Esophagus squamous epithelium (tissue), 5 donors: ENCODE data around the gene GXYLT2. TPM values are rescaled to one million over a fixed set of nuclear protein-coding genes. Genes with fewer than 3 reads are reported as not detected.
A peak's percentile ranks its signal among the peaks of the same experiment; 100 is the strongest.

Source experiments
- DNase-seq: peaks from one replicate; lab custom pipeline; 2025; lab: John Stamatoyannopoulos, UW
- H3K27ac ChIP-seq, 4 donors: fragments of 200-600 bp; sonication (generic); one replicate each; pipeline ENCODE4 v1.5.1; 2016 to 2019; ENCODE audit warnings: mild to moderate bottlenecking in 1 of 4
- H3K27me3 ChIP-seq, 4 donors: fragments of 200-600 bp; sonication (generic); 1 replicate in 3 of 4; 2 replicates in 1 of 4; pipeline versions ENCODE4 v1.5.1 to v1.6.0; 2017 to 2021; ENCODE audit warnings: antibody characterized with exemption in 1 of 4
- H3K36me3 ChIP-seq, 3 donors: fragments of 200-600 bp; sonication (generic); one replicate each; pipeline ENCODE4 v1.5.1; 2016 to 2019
- H3K4me1 ChIP-seq, 3 donors: fragments of 200-600 bp; sonication (generic); one replicate each; pipeline ENCODE4 v1.5.1; 2017 to 2019
- H3K4me3 ChIP-seq, 4 donors: fragments of 200-600 bp; sonication (generic); 1 replicate in 3 of 4; 2 replicates in 1 of 4; pipeline ENCODE4 v1.5.1; 2016 to 2019; ENCODE audit warnings: mild to moderate bottlenecking in 2 of 4, moderate library complexity in 1 of 4
- H3K9me3 ChIP-seq, 3 donors: fragments of 200-600 bp; sonication (generic); one replicate each; pipeline ENCODE4 v1.5.1; 2016 to 2019
- POLR2A ChIP-seq, 4 donors: fragments of 450-650 bp; IDR thresholded peaks; one replicate each; pipeline ENCODE4 v1.6.1; 2017; ENCODE audit warnings: antibody characterized with exemption in 4 of 4, mild to moderate bottlenecking in 4 of 4, moderate library complexity in 3 of 4
- WGBS, 2 donors: methylation state at CpG; one replicate each; pipeline ENCODE4 v1.1.5; 2018; 5-methylcytosine and 5-hydroxymethylcytosine counted together
- intact Hi-C: fragments of 100-400 bp; cut with DNase I; formaldehyde crosslinking; loops from one replicate; pipeline ENCODE4 v1.15.0; 2022
- total RNA-seq, 4 donors: library from RNA; depleted of rRNA; stranded (reverse); fragments of >200 nt; gene quantifications; one replicate each; pipeline ENCODE4 v1.1.0, GENCODE V29; 2016
- TF ChIP-seq, protein P1 (sequence below), 6 experiments: fragments of 450-650 bp in 4 of 6; fragments of 200-600 bp in 2 of 6; sonication (generic) in 2 of 6; IDR thresholded peaks; one replicate each; pipeline ENCODE4 v1.5.1; 2016 to 2019; ENCODE audit warnings: antibody characterized with exemption in 6 of 6, mild to moderate bottlenecking in 4 of 6, moderate library complexity in 4 of 6
- donor health status: DM: yes; HTN: yes; CAD: no.

Gene GXYLT2
- total RNA-seq, 4 donors from 2014 or later = 2.0 to 18.1 (median 3.1) TPM; not detected in 1

DNA sequence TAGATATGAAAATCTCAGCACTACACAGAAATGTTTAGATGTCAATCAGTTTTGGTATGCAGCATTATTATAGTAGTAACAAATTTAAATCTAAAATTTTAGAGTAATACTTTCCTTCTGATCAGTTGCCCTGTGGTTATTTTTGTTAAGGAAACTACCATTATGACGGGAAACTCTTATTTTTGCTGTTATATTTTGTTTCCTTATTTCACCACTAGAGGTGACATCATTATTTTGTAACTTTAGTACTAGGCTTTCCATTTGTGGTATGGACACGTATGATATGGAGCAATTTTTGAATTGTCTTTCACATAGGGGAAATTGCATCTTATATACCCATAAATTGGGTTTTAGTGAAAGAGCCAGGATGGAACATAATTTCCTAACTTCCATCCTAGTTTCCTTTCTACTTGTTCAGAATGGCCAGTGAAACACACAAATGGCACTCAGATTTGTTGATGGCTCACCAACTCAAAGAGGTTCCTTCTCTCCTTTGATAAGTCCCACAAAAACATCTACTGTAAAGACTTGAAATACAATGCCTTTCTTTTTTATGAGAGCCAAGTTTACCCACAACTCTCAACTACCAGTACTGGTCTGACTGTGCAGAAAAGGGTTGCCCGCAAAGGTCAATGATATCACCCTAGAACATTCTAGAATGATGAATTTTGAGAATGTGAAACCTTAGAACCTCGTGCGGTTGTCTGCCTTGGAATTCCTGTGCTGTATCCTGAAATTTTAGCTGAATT is 89.4 kb downstream of the GXYLT2 start:
- DNase-seq = no peak
- Histone ChIP-seq H3K27me3 (no peaks in the 10 kb centered on the region), H3K4me1 (peaks cover 0 to 22% (median 0%) of the 10 kb centered on the region in 3 donors), H3K27ac (no peak overlapping the region), H3K4me3 (no peak overlapping the region), H3K9me3 (no peaks in the 10 kb centered on the region), H3K36me3 (no peaks in the 10 kb centered on the region)
- no peak for TF ChIP-seq POLR2A (IDR thresholded peaks at IDR 0.05)
- TF ChIP-seq, protein P1, sequence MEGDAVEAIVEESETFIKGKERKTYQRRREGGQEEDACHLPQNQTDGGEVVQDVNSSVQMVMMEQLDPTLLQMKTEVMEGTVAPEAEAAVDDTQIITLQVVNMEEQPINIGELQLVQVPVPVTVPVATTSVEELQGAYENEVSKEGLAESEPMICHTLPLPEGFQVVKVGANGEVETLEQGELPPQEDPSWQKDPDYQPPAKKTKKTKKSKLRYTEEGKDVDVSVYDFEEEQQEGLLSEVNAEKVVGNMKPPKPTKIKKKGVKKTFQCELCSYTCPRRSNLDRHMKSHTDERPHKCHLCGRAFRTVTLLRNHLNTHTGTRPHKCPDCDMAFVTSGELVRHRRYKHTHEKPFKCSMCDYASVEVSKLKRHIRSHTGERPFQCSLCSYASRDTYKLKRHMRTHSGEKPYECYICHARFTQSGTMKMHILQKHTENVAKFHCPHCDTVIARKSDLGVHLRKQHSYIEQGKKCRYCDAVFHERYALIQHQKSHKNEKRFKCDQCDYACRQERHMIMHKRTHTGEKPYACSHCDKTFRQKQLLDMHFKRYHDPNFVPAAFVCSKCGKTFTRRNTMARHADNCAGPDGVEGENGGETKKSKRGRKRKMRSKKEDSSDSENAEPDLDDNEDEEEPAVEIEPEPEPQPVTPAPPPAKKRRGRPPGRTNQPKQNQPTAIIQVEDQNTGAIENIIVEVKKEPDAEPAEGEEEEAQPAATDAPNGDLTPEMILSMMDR (IDR thresholded peaks at IDR 0.05) = peak in 1 of 6 experiments; percentile 24
- 63 to 79% methylated on average over 4 to 5 of the region's 5 CpGs for WGBS, 2 donors
- intact Hi-C loops = no loop called here

DNA sequence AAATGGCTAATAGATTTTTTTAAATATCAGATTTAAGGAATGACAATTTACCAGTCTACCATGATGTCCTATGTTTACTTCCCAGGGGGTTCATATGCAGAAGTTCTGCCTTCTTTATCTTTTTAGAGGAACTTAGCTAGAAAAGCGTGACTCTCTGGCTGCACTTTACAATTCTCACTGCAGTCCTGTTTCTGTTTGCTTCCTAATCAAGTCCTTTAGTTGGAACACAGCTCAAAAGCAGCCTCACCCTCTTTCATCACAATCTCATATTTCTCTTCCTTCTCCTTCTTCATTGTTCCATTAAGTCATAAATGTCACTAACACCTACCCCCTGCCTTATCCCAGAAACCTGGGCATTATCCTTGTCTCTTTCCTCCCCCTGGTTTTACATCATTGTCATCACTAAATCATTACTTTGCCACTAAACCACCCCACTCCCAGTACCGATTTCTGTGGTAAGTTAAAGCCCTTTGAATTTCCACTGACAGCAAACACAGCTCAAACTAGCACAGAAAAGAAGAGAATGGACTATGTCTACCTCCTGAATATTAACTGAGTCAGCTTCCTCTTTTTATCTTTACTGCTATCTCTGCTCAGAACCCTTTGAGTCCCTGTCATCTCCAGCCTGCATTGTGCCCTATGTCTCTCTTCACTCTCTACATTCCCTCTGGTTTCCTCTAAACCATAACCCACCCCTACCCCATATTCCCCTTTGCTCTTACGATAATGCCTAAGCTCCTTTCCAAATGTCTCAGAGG is 94.9 kb downstream of the GXYLT2 start:
- peaks cover 0 to 9% (median 3%) of the 10 kb centered on the region in 3 donors for H3K9me3 ChIP-seq
- no peak for DNase-seq
- WGBS, 2 donors = 64 to 80% methylated on average over 3 of the region's 3 CpGs
- TF ChIP-seq, protein P1 (IDR thresholded peaks at IDR 0.05) = no peak
- TF ChIP-seq POLR2A (IDR thresholded peaks at IDR 0.05) = no peak
- H3K27me3 ChIP-seq = no peaks in the 10 kb centered on the region
- no peak overlapping the region for H3K4me3 ChIP-seq
- no peaks in the 10 kb centered on the region for H3K4me1 ChIP-seq
- intact Hi-C loops = no loop called here
- H3K36me3 ChIP-seq = no peaks in the 10 kb centered on the region
- no peak overlapping the region for H3K27ac ChIP-seq

DNA sequence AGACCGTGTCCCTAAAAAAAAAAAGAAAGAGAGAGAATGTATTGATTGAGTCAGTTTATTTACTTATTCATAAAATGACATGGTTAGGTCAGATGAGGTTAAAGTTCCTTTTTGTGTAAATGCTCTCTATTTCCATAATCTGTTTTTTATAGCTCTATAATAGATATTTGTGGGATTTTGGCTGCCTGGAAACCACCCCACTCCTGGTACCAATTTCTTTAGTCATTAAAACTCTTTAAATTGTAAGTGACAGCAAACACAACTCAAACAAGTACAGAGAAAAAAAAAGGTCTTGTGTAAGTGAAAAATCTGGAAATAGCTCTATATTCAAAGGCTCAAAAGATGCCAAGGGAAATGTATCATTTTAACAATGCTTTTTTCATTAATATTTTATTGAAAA is 97.7 kb downstream of the GXYLT2 start:
- peaks cover 0 to 9% (median 3%) of the 10 kb centered on the region in 3 donors for H3K9me3 ChIP-seq
- no peak for TF ChIP-seq POLR2A (IDR thresholded peaks at IDR 0.05)
- TF ChIP-seq, protein P1 (IDR thresholded peaks at IDR 0.05) = no peak
- no peak overlapping the region for H3K27ac ChIP-seq
- no peak overlapping the region for H3K4me3 ChIP-seq
- intact Hi-C loops = no loop called here
- H3K27me3 ChIP-seq = no peaks in the 10 kb centered on the region
- 65 to 76% methylated on average over 1 of the region's 1 CpG for WGBS, 2 donors
- H3K4me1 ChIP-seq = no peaks in the 10 kb centered on the region
- DNase-seq = no peak
- H3K36me3 ChIP-seq = no peaks in the 10 kb centered on the region

DNA sequence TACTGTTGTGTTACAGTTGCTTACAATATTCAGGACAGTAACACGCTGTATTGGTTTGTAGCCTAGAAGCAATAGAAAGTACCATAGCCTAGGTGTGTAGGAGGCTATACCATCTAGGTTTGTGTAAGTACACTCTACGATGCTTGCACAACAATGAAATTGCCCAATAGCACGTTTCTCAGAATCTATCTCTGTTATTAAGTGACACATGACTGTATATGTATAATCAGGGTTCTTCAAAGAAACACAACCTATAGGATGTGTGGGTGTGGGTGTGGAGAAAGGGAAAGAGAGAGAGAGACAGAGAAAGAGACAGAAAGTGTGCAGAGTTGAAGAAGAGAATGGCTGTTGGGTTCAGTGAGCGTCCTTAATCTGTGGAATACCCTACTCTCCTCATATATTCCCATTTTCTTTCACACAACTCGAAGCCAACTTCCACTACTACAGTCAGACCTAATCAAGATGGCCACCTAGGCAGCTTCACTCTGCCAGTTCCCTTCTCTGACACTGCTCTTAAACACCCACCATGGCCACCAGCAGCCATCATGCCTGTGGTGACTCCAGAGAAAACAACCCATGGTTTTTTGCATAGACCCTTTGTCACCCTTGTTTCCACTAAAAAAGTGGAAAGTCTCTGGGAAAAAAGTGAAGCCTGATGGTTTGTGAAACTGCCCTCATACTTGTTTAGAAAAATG is 103.0 kb downstream of the GXYLT2 start:
- Histone ChIP-seq H3K27ac (no peak overlapping the region), H3K27me3 (no peaks in the 10 kb centered on the region), H3K36me3 (no peaks in the 10 kb centered on the region), H3K4me1 (no peaks in the 10 kb centered on the region), H3K4me3 (no peak overlapping the region), H3K9me3 (peaks cover 0 to under 1% (median 0%) of the 10 kb centered on the region in 3 donors)
- no peak for DNase-seq
- intact Hi-C loops = no loop called here
- no peak for TF ChIP-seq POLR2A (IDR thresholded peaks at IDR 0.05)
- TF ChIP-seq, protein P1 (IDR thresholded peaks at IDR 0.05) = no peak
- 64 to 66% methylated on average over 5 of the region's 5 CpGs for WGBS, 2 donors
